Measurements from ENCODE around the gene SLC6A6.

DNA sequence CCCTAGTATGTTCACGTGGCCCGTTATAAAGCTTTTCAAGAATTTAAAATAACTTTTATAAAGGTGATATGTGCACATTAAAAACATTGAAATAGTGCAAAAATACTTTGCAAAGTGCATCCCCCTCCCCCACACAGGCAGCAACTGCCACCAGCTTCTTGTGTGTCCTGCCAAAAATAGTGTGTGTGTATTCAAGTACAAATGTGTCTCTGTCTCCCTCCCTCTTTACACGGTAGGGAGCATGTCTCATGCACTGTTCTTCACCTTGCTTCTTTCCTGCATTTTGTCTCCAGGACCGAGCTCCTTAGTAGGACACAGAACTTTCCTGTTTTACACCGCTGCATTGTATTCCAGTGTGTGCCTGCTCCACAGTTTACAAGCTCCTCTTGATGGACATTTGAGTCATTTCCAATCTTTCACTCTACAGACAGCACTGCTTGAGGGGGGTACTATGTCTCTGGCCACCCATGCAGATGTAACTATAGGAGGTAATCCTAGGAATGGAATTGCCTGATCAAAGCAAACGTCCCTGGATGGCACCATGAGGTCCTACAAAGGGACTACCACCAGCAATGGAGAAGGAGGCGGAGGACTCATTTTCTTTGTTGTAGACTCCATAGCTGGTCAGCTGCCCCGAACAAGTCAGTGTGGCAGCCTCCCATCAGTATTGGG lies 52.4 kb downstream of the SLC6A6 start:
- TF ChIP-seq MXI1 (IDR thresholded peaks at IDR 0.05; ENCODE audit: low read depth, low read length): no peak
- TF ChIP-seq EP300 (IDR thresholded peaks at IDR 0.05; ENCODE audit: borderline replicate concordance in 1 of 2, low read depth in 1 of 2, low read length in 1 of 2): no peak
- TF ChIP-seq RFX5 (IDR thresholded peaks at IDR 0.05; ENCODE audit: low read length): no peak
- TF ChIP-seq POLR2AphosphoS5 (IDR thresholded peaks at IDR 0.05; ENCODE audit: low read depth, low read length): no peak
- no peak for TF ChIP-seq USF2 (IDR thresholded peaks at IDR 0.05; ENCODE audit: borderline replicate concordance, low read depth, low read length)
- TF ChIP-seq CTCF (IDR thresholded peaks at IDR 0.05): no peak
- no peak for TF ChIP-seq TAF1 (IDR thresholded peaks at IDR 0.05; ENCODE audit: borderline replicate concordance, low read depth, low read length)
- TF ChIP-seq, protein P1, sequence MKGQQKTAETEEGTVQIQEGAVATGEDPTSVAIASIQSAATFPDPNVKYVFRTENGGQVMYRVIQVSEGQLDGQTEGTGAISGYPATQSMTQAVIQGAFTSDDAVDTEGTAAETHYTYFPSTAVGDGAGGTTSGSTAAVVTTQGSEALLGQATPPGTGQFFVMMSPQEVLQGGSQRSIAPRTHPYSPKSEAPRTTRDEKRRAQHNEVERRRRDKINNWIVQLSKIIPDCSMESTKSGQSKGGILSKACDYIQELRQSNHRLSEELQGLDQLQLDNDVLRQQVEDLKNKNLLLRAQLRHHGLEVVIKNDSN (IDR thresholded peaks at IDR 0.05; ENCODE audit: borderline replicate concordance, low read depth): no peak
- TF ChIP-seq JUND (IDR thresholded peaks at IDR 0.05): no peak
- TF ChIP-seq MAX (IDR thresholded peaks at IDR 0.05; ENCODE audit: low read depth): no peak
- no peak for TF ChIP-seq ELF1 (IDR thresholded peaks at IDR 0.05)
- no peak for TF ChIP-seq FOXJ3 (CRISPR knock-in tag; IDR thresholded peaks at IDR 0.05)
- no peak for TF ChIP-seq YY1 (IDR thresholded peaks at IDR 0.05; ENCODE audit: low read depth)
- no peak for TF ChIP-seq TEAD4 (IDR thresholded peaks at IDR 0.05; ENCODE audit: borderline replicate concordance, insufficient read depth)

All from SK-N-SH (cell line).